Measurements from ENCODE around the gene IGFBP1.

IGFBP1 gene

DNA sequence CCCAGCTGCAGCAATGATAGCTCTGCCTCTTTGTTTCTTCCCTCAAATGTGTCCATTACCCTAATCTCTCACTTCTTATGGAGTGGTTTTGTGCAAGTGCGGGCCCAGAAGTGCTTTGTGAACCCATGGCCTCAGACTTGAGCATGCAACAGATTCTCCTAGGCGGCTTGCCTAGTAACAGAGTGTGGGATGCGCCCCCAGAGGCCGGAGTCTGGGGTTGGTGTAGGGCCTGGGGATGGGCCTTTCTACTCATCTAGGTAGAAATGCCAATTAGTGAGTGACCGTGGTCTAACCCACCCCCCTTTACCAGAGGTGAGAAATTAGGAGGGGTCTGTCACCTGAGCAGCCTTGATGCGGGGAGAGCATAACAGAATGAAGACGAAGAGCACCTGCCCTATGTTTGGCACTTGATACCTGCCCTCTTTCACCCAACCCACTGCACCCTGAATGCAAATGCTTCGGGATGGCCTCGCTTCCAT is 7.0 kb upstream of the IGFBP1 start:
- DNase-seq, result no peak

- DNase-seq, result no peak
Measured at GRCh38 chr7:45881759-45882464, 6.4 kb upstream of the IGFBP1 start.

- DNase-seq, result no peak
Measured at GRCh38 chr7:45882465-45882810, 5.8 kb upstream of the IGFBP1 start.

GRCh38 chr7:45884136-45884535 is 4.2 kb upstream of the IGFBP1 start:
- DNase-seq, result no peak

GRCh38 chr7:45885264-45885882 is 2.9 kb upstream of the IGFBP1 start:
- DNase-seq, result no peak

- DNase-seq, result no peak
Measured at GRCh38 chr7:45886931-45887667, 1.2 kb upstream of the IGFBP1 start.

GRCh38 chr7:45888993-45889366 is 692 bp downstream of the IGFBP1 start:
- DNase-seq, result no peak

- no peak for DNase-seq
Measured at GRCh38 chr7:45889367-45890067, 1.2 kb downstream of the IGFBP1 start.

- DNase-seq, result no peak
Measured at GRCh38 chr7:45890125-45890901, 2.0 kb downstream of the IGFBP1 start.

DNA sequence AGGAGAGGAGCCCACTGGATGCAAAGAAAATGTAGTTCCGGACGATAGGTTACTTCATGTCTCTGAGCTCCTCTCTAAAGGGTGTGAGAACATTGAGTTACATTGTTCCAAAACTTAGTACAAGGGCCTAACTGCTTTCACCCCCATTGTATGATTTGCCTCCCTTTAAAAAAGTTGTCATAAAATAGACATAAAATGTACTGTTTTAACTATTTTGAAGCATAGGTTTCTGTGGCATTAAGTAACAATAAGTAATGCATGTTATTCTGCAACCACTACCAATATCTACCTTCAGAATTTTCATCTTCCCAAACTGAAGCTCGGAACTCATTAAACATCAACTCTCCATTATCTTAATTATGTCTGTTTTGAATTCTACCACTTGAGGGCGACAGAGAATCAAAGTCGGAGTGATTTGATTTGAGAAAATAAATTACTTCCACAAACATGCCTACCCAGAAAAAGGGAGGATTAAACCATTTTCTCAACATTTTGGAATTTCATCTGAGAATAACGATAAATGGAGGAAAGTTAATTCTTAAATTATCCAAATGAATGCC is 2.7 kb downstream of the IGFBP1 start:
- DNase-seq, result no peak

GRCh38 chr7:45891462-45892402 is 3.4 kb downstream of the IGFBP1 start:
- no peak for DNase-seq

DNA sequence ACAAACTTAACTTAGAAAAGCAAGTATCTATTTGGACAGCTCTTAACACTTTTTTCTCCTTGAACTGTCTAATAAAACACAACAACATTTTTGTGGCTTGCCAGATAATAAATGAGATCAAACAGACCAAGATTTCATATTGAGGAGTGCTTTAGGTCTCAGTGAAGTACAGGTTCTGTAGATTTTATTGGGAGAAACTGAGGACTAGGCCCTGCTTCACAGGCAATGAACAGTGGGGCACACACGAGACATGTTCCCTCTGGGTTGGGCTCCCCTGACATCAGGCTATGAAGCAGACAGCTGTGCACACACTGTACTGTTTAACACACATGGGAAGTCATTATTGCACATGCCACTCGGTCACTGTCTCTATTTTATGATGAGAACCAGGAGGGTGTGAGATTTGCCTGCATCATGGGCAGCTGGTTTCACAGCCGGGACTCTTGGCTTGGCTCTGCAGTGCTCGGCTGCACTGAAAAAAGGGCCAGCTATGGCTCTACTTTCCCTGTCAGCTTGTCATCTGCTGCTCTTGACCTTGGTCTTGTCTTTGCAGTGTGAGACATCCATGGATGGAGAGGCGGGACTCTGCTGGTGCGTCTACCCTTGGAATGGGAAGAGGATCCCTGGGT is 4.2 kb downstream of the IGFBP1 start:
- no peak for DNase-seq

DNA sequence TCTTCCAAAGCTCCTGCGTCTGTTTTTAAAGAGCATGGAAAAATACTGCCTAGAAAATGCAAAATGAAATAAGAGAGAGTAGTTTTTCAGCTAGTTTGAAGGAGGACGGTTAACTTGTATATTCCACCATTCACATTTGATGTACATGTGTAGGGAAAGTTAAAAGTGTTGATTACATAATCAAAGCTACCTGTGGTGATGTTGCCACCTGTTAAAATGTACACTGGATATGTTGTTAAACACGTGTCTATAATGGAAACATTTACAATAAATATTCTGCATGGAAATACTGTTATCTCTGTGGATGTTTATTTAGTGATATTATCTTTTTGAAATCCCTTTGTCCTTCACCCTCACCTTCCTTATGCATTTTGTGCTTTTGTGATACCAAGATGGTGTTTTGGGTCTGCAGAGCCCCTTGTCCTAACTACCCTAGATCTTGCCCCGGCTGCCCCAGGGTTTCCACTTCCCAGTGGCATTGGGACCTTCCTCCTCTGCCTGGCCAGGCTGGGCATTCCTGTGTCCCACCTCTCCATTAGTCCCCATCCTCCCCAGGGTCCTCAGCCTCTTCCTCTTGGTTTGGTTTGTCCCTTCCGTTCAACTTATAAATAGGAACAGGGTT is 5.2 kb downstream of the IGFBP1 start:
- DNase-seq, result no peak

GRCh38 chr7:45893996-45894664 is 5.8 kb downstream of the IGFBP1 start:
- no peak for DNase-seq

GRCh38 chr7:45894665-45895062 is 6.4 kb downstream of the IGFBP1 start:
- no peak for DNase-seq

GRCh38 chr7:45897042-45897690 is 8.9 kb downstream of the IGFBP1 start:
- no peak for DNase-seq

DNA sequence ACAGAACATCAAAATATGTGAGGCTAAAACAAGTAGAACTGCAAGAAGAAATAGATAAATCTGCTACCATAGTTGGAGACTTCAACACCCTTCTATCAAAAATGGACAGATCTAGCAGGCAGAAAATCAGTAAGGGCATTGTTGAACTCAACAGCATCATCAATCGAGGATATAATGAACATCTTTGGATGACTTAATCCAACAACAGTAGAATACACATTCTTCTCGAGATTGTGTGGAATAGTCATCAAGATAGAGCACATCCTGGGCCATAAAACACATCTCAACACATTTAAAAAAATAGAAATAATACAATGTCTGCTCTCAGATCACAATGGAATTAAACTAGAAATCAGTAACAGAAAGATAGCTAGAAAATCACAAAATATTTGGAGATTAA is 9.9 kb downstream of the IGFBP1 start:
- no peak for DNase-seq

GRCh38 chr7:45901566-45901965 is 13.3 kb downstream of the IGFBP1 start:
- DNase-seq, result no peak

- DNase-seq, result no peak
Measured at GRCh38 chr7:45902820-45903219, 14.5 kb downstream of the IGFBP1 start.
